Activated CD8-positive, alpha-beta T cell treated with anti-CD3 and anti-CD28 coated beads for 36 hours (primary cell): Measurements from ENCODE around the gene NPHP4. TPM values are rescaled to one million over a fixed set of nuclear protein-coding genes. Genes with fewer than 3 reads are reported as not detected.

ENCODE experiments used
- ATAC-seq: fragments of 200-7000 bp; cut with Tn5 transposase; one replicate; pipeline ENCODE4 v1.10.0; 2021; ENCODE audit warnings: mild to moderate bottlenecking, moderate library complexity
- CTCF ChIA-PET: fragments of 350-600 bp; sonication (Branson Sonifier 250); formaldehyde crosslinking; loops from one replicate; lab custom pipeline; 2021; ENCODE audit warnings: antibody characterized with exemption; lab: Charles Lee
- POLR2A ChIA-PET: fragments of 350-600 bp; sonication (Branson Sonifier 250); formaldehyde crosslinking; loops from one replicate; lab custom pipeline; 2021; ENCODE audit warnings: antibody characterized with exemption; lab: Charles Lee
- DNase-seq: peaks from one replicate; pipeline ENCODE4 v3.0.0-alpha.2; 2020
- H3K27ac Mint-ChIP-seq: one replicate; pipeline ENCODE4 v1.8.0; 2021; ENCODE audit warnings: mild to moderate bottlenecking, mixed read lengths
- H3K27me3 Mint-ChIP-seq: one replicate; pipeline ENCODE4 v1.8.0; 2021; ENCODE audit warnings: mixed read lengths
- H3K36me3 Mint-ChIP-seq: one replicate; pipeline ENCODE4 v1.8.0; 2021; ENCODE audit warnings: low read depth, mixed read lengths
- H3K4me1 Mint-ChIP-seq: one replicate; pipeline ENCODE4 v1.8.0; 2021; ENCODE audit warnings: low read depth, mixed read lengths
- H3K4me3 Mint-ChIP-seq: one replicate; pipeline ENCODE4 v1.8.0; 2021; ENCODE audit warnings: mild to moderate bottlenecking, moderate library complexity, mixed read lengths
- H3K9me3 Mint-ChIP-seq: one replicate; pipeline ENCODE4 v1.8.0; 2021; ENCODE audit warnings: mixed read lengths
- CTCF ChIP-seq: fragments of 200-600 bp; IDR thresholded peaks from one replicate; pipeline ENCODE4 v1.8.0; 2022; ENCODE audit warnings: antibody characterized with exemption, mild to moderate bottlenecking
- intact Hi-C: fragments of 100-400 bp; cut with micrococcal nuclease; formaldehyde crosslinking; loops from one replicate; pipeline ENCODE4 v1.10.0; 2022
- total RNA-seq, 2 experiments: library from RNA; stranded (reverse); gene quantifications; one replicate each; pipeline ENCODE4 v1.2.3, GENCODE V29; 2021

The NPHP4 gene
- total RNA-seq, 2 experiments from 2014 or later = 16.5 to 16.8 TPM

- POLR2A ChIA-PET = interaction anchor here (0.6 kb wide), 2 partner anchors 18 to 416 kb away, joined by 3 to 4 read pairs; no protein-coding TSS in a partner anchor
- Mint-ChIP-seq H3K27me3 (no peaks in the 10 kb centered on the region), H3K36me3 (no peaks in the 10 kb centered on the region), H3K27ac (no peak overlapping the region), H3K4me1 (peaks cover 17% of the 10 kb centered on the region), H3K4me3 (no peak overlapping the region), H3K9me3 (no peaks in the 10 kb centered on the region)
- ATAC-seq = no peak
- CTCF ChIA-PET = interaction anchor here (1.0 kb wide), 1 partner anchor 8 kb away, joined by 5 read pairs; no protein-coding TSS in a partner anchor
- no peak for TF ChIP-seq CTCF
- DNase-seq = no peak
- intact Hi-C loops = no loop called here
Observed at GRCh38 chr1:6010554-6010953, 18.3 kb upstream of the NPHP4 start.

- Mint-ChIP-seq H3K4me3 (no peak overlapping the region), H3K27ac (no peak overlapping the region), H3K27me3 (no peaks in the 10 kb centered on the region), H3K4me1 (peaks cover 19% of the 10 kb centered on the region), H3K9me3 (no peaks in the 10 kb centered on the region), H3K36me3 (no peaks in the 10 kb centered on the region)
- ChIA-PET POLR2A (no interaction called here), CTCF (interaction anchor here (1.0 kb wide), 1 partner anchor 9 kb away, joined by 5 read pairs; no protein-coding TSS in a partner anchor)
- ATAC-seq (no peak), DNase-seq (no peak)
- no peak for TF ChIP-seq CTCF
- intact Hi-C loops = no loop called here
Observed at GRCh38 chr1:6009120-6010040, 17.2 kb upstream of the NPHP4 start.

- ChIA-PET POLR2A (no interaction called here), CTCF (no interaction called here)
- no peaks in the 10 kb centered on the region for H3K36me3 Mint-ChIP-seq
- no peaks in the 10 kb centered on the region for H3K27me3 Mint-ChIP-seq
- H3K4me3 Mint-ChIP-seq = no peak overlapping the region
- DNase-seq (no peak), ATAC-seq (no peak)
- TF ChIP-seq CTCF = no peak
- H3K27ac Mint-ChIP-seq = no peak overlapping the region
- no peaks in the 10 kb centered on the region for H3K9me3 Mint-ChIP-seq
- H3K4me1 Mint-ChIP-seq = peaks cover 19% of the 10 kb centered on the region
- intact Hi-C loops = no loop called here
Observed at GRCh38 chr1:6008696-6009095, 16.5 kb upstream of the NPHP4 start.

- H3K36me3 Mint-ChIP-seq = no peaks in the 10 kb centered on the region
- ChIA-PET CTCF (no interaction called here), POLR2A (interaction anchor here (0.6 kb wide), 1 partner anchor 130 kb away, joined by 3 read pairs; no protein-coding TSS in a partner anchor)
- no peak for ATAC-seq
- H3K4me3 Mint-ChIP-seq = no peak overlapping the region
- DNase-seq = no peak
- H3K27me3 Mint-ChIP-seq = no peaks in the 10 kb centered on the region
- peaks cover 19% of the 10 kb centered on the region for H3K4me1 Mint-ChIP-seq
- H3K9me3 Mint-ChIP-seq = no peaks in the 10 kb centered on the region
- TF ChIP-seq CTCF = no peak
- intact Hi-C loops = no loop called here
- no peak overlapping the region for H3K27ac Mint-ChIP-seq
Observed at GRCh38 chr1:6008084-6008415, 15.8 kb upstream of the NPHP4 start.
